GM12872 (cell line): Measurements from ENCODE around the gene UCK1.

Experiments
- CTCF ChIP-seq: IDR thresholded peaks from 3 replicates; pipeline ENCODE4 v1.5.1; 2011; ENCODE audit warnings: low read depth, mild to moderate bottlenecking, low read length, moderate library complexity; ENCODE audit not compliant: insufficient read depth

The UCK1 gene

GRCh38 chr9:131518553-131518952 lies 12.5 kb downstream of the UCK1 start:
- no peak for TF ChIP-seq CTCF

- TF ChIP-seq CTCF: no peak
Measured at GRCh38 chr9:131517761-131518190, 13.3 kb downstream of the UCK1 start.

GRCh38 chr9:131516930-131517329 lies 14.1 kb downstream of the UCK1 start:
- TF ChIP-seq CTCF: no peak

- TF ChIP-seq CTCF: no peak
Measured at GRCh38 chr9:131516100-131516499, 15.0 kb downstream of the UCK1 start.

GRCh38 chr9:131513177-131513576 lies 17.9 kb downstream of the UCK1 start:
- TF ChIP-seq CTCF: no peak

GRCh38 chr9:131511880-131512279 lies 19.2 kb downstream of the UCK1 start:
- no peak for TF ChIP-seq CTCF

GRCh38 chr9:131511416-131511815 lies 19.6 kb downstream of the UCK1 start:
- no peak for TF ChIP-seq CTCF

- TF ChIP-seq CTCF: no peak
Measured at GRCh38 chr9:131505012-131505411, 26.1 kb downstream of the UCK1 start.
